ENCODE results near the gene AKR1B15.
"Not testable (repeated sequence)": the region's sequence is repeated elsewhere in the genome, so short reads cannot be mapped to it uniquely, and the experiment has no call there.

DNA sequence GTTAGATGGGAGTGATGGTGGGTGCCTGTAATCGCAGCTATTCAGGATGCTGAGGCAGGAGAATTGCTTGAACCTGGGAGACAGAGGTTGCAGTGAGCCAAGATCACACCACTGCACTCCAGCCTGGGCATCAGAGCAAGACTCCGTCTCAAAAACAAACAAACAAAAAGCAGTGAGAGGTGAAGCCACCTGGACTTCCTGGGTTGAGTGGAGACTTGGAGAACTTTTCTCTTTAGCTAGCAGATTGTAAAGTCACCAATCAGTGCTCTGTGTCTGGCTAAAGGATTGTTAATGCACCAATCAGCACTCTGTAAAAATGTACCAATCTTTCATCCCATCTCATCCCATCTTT lies 14.5 kb downstream of the AKR1B15 start:
- TF ChIP-seq CTCF, POLR2A (IDR thresholded peaks at IDR 0.05): not testable (repeated sequence)

Measured in adrenal gland (tissue), 5 donors.